ENCODE data around the gene CCDC194. TPM values are rescaled to one million over a fixed set of nuclear protein-coding genes. Genes with fewer than 3 reads are reported as not detected.
"Not testable (repeated sequence)": the region's sequence is repeated elsewhere in the genome, so short reads cannot be mapped to it uniquely, and the experiment has no call there.

CCDC194 gene
- polyA plus RNA-seq, 1 donor from 2014 or later: not detected

- H3K9ac ChIP-seq (ENCODE audit: low read length); H3K4me3 ChIP-seq (ENCODE audit: low read length); H3K9me2 ChIP-seq (ENCODE audit: insufficient read depth, low read length); H3K4me2 ChIP-seq (ENCODE audit: low read length); H3K27ac ChIP-seq (ENCODE audit: low read length); H4K20me1 ChIP-seq (ENCODE audit: insufficient read depth); H3K79me2 ChIP-seq (replicated peaks; ENCODE audit: insufficient read depth, low read length); H3K9me3 ChIP-seq (ENCODE audit: low read length); H3F3A ChIP-seq (ENCODE audit: insufficient read depth, low read length, poor library complexity, severe bottlenecking); H3K27me3 ChIP-seq (ENCODE audit: insufficient read depth, low read depth, low read length); H3K36me3 ChIP-seq (ENCODE audit: insufficient read depth, low read length); H2AFZ ChIP-seq (ENCODE audit: low read depth, low read length): not testable (repeated sequence)
Measured at GRCh38 chr19:17363852-17364605, 30.0 kb downstream of the CCDC194 start.

GRCh38 chr19:17359905-17360800 lies 33.8 kb downstream of the CCDC194 start:
- H4K20me1 ChIP-seq (ENCODE audit: insufficient read depth): no peaks in the 10 kb centered on the region
- TF ChIP-seq EP300 (conservative IDR thresholded peaks at IDR 0.05; ENCODE audit: poor library complexity, severe bottlenecking): no peak
- TF ChIP-seq RAD21 (conservative IDR thresholded peaks at IDR 0.05): no peak
- no peak for TF ChIP-seq POLR2AphosphoS5 (IDR thresholded peaks at IDR 0.05)
- TF ChIP-seq REST (IDR thresholded peaks at IDR 0.05; ENCODE audit: borderline replicate concordance): no peak
- no peak for TF ChIP-seq EZH2 (IDR thresholded peaks at IDR 0.05; ENCODE audit: borderline replicate concordance, insufficient read depth, low read length, poor library complexity, severe bottlenecking)
- no peaks in the 10 kb centered on the region for H3K9me3 ChIP-seq (ENCODE audit: low read length)
- H3K4me2 ChIP-seq (ENCODE audit: low read length): no peak overlapping the region
- H3K36me3 ChIP-seq (ENCODE audit: insufficient read depth, low read length): no peaks in the 10 kb centered on the region
- H3K9ac ChIP-seq (ENCODE audit: low read length): no peak overlapping the region
- H3K27ac ChIP-seq (ENCODE audit: low read length): no peak overlapping the region
- H3K9me2 ChIP-seq (ENCODE audit: insufficient read depth, low read length): no peaks in the 10 kb centered on the region
- H3K27me3 ChIP-seq (ENCODE audit: insufficient read depth, low read depth, low read length): no peaks in the 10 kb centered on the region
- H3F3A ChIP-seq (ENCODE audit: insufficient read depth, low read length, poor library complexity, severe bottlenecking): no peaks in the 10 kb centered on the region
- no peaks in the 10 kb centered on the region for H3K79me2 ChIP-seq (replicated peaks; ENCODE audit: insufficient read depth, low read length)
- no peak overlapping the region for H3K4me3 ChIP-seq (ENCODE audit: low read length)
- no peak overlapping the region for H2AFZ ChIP-seq (ENCODE audit: low read depth, low read length)

- Histone ChIP-seq H3K9me2 (ENCODE audit: insufficient read depth, low read length) (no peaks in the 10 kb centered on the region), H3K27ac (ENCODE audit: low read length) (no peak overlapping the region), H2AFZ (ENCODE audit: low read depth, low read length) (no peak overlapping the region), H3K4me3 (ENCODE audit: low read length) (no peak overlapping the region), H3K9me3 (ENCODE audit: low read length) (no peaks in the 10 kb centered on the region), H3K36me3 (ENCODE audit: insufficient read depth, low read length) (no peaks in the 10 kb centered on the region), H3K9ac (ENCODE audit: low read length) (no peak overlapping the region), H3F3A (ENCODE audit: insufficient read depth, low read length, poor library complexity, severe bottlenecking) (no peaks in the 10 kb centered on the region), H3K27me3 (ENCODE audit: insufficient read depth, low read depth, low read length) (no peaks in the 10 kb centered on the region), H4K20me1 (ENCODE audit: insufficient read depth) (no peaks in the 10 kb centered on the region), H3K4me2 (ENCODE audit: low read length) (no peak overlapping the region), H3K79me2 (replicated peaks; ENCODE audit: insufficient read depth, low read length) (no peaks in the 10 kb centered on the region)
- TF ChIP-seq EP300 (conservative IDR thresholded peaks at IDR 0.05; ENCODE audit: poor library complexity, severe bottlenecking) (no peak), POLR2AphosphoS5 (IDR thresholded peaks at IDR 0.05) (no peak), MXI1 (conservative IDR thresholded peaks at IDR 0.05; ENCODE audit: poor library complexity, severe bottlenecking) (no peak), RAD21 (conservative IDR thresholded peaks at IDR 0.05) (no peak), REST (IDR thresholded peaks at IDR 0.05; ENCODE audit: borderline replicate concordance) (no peak), SMC3 (conservative IDR thresholded peaks at IDR 0.05; ENCODE audit: poor library complexity) (no peak), TAF1 (IDR thresholded peaks at IDR 0.05; ENCODE audit: low read depth) (no peak)
Measured at GRCh38 chr19:17358395-17358794, 35.6 kb downstream of the CCDC194 start.
